ENCODE data around the gene CNOT11. TPM values are rescaled to one million over a fixed set of nuclear protein-coding genes. Genes with fewer than 3 reads are reported as not detected.

The CNOT11 gene
- total RNA-seq, 2 experiments from 2014 or later: 56.7 to 59.7 TPM

- H3K27me3 Mint-ChIP-seq: no peaks in the 10 kb centered on the region
- TF ChIP-seq, protein P1, sequence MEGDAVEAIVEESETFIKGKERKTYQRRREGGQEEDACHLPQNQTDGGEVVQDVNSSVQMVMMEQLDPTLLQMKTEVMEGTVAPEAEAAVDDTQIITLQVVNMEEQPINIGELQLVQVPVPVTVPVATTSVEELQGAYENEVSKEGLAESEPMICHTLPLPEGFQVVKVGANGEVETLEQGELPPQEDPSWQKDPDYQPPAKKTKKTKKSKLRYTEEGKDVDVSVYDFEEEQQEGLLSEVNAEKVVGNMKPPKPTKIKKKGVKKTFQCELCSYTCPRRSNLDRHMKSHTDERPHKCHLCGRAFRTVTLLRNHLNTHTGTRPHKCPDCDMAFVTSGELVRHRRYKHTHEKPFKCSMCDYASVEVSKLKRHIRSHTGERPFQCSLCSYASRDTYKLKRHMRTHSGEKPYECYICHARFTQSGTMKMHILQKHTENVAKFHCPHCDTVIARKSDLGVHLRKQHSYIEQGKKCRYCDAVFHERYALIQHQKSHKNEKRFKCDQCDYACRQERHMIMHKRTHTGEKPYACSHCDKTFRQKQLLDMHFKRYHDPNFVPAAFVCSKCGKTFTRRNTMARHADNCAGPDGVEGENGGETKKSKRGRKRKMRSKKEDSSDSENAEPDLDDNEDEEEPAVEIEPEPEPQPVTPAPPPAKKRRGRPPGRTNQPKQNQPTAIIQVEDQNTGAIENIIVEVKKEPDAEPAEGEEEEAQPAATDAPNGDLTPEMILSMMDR (IDR thresholded peaks at IDR 0.05): no peak
- CTCF ChIA-PET: no interaction called here
- peaks cover 35% of the 10 kb centered on the region for H3K4me1 Mint-ChIP-seq (ENCODE audit: low read depth)
- DNase-seq (no peak), ATAC-seq (no peak)
- intact Hi-C loops (cut with micrococcal nuclease): no loop called here
- H3K36me3 Mint-ChIP-seq (ENCODE audit: low read depth): peaks cover 51% of the 10 kb centered on the region
- no peaks in the 10 kb centered on the region for H3K9me3 Mint-ChIP-seq
- POLR2A ChIA-PET: interaction anchor here (1.2 to 2.1 kb wide), 2 partner anchors 10 to 35 kb away, joined by 3 to 9 read pairs; partner anchors contain the start of gene CNOT11
- peak overlapping the region; percentile 53 for H3K27ac Mint-ChIP-seq
- no peak overlapping the region for H3K4me3 Mint-ChIP-seq
These were observed 10.7 kb downstream of the CNOT11 start for GRCh38 chr2:101263377-101263800.

DNA sequence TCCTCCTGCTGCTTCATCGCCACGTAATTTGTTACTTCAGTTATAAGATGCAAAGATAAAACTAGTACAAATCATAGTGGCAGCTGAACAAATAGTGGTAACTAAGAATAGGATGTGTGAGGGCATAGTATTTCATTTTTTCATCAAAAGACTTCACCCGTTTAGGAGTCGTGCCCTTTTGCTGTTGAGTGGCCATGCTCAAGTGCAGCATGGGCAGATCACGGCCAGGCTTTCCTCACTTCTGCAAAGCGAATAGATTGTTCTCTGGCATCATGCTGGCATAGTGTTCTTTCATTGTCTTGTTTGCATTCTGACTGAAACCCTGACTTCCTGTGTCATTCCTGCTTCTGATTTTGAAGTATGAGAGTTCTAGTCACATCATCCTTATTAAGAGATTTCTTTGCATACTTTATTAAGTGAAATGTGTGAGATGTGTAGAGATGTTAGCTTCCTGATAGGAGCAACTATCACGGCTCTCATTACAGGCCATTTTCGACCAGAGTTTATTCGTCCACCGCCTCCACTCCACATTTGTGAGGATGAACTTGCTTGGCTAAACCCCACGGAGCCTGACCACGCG, 11.8 kb downstream of the CNOT11 start:
- H3K9me3 Mint-ChIP-seq: no peaks in the 10 kb centered on the region
- ChIA-PET POLR2A (interaction anchor here (4.6 kb wide), 1 partner anchor 10 kb away, joined by 25 read pairs; the partner anchor contains the start of gene CNOT11), CTCF (no interaction called here)
- peak overlapping the region; percentile 43 for H3K27ac Mint-ChIP-seq
- DNase-seq (no peak), ATAC-seq (no peak)
- H3K4me3 Mint-ChIP-seq: no peak overlapping the region
- H3K36me3 Mint-ChIP-seq (ENCODE audit: low read depth): peaks cover 50% of the 10 kb centered on the region
- intact Hi-C loops (cut with micrococcal nuclease): no loop called here
- no peaks in the 10 kb centered on the region for H3K27me3 Mint-ChIP-seq
- TF ChIP-seq, protein P1 (IDR thresholded peaks at IDR 0.05): no peak
- H3K4me1 Mint-ChIP-seq (ENCODE audit: low read depth): peaks cover 30% of the 10 kb centered on the region

DNA sequence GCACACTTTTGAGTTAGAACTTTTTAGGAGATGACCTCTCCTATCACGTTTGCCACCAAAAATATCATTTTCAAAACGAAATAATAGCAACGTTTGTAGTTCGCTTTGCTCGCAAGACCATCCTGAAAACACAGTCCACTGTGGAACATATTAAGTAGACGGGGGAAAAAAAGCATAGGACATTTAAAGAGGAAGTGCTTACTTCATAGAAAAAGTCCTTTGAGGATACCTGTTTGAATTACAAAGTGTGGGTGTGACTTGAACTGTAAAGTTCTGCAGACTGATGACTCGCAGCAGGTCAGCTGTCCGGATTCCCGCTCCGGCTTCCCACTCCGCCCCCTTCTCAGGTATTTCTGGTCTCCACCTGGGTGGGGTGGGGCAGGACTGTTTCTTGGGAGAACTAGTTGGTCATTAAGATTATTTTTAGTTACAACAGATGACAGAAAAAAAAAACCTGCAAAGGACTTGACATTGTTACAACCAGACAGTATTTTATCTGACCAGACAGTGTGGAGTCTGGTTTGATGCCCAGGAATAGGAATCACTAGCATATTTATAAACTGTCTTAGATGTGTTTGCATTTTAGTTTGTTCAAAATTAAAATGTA, 13.3 kb downstream of the CNOT11 start:
- Mint-ChIP-seq H3K4me1 (ENCODE audit: low read depth) (peaks cover 37% of the 10 kb centered on the region), H3K4me3 (no peak overlapping the region), H3K27ac (peak overlapping the region; percentile 2), H3K36me3 (ENCODE audit: low read depth) (peaks cover 59% of the 10 kb centered on the region), H3K27me3 (no peaks in the 10 kb centered on the region), H3K9me3 (no peaks in the 10 kb centered on the region)
- CTCF ChIA-PET: no interaction called here
- POLR2A ChIA-PET: interaction anchor here (4.6 kb wide), 1 partner anchor 12 kb away, joined by 25 read pairs; the partner anchor contains the start of gene CNOT11
- no peak for ATAC-seq
- no peak for DNase-seq
- intact Hi-C loops (cut with micrococcal nuclease): no loop called here
- TF ChIP-seq, protein P1 (IDR thresholded peaks at IDR 0.05): no peak

GRCh38 chr2:101267671-101268656, 15.3 kb downstream of the CNOT11 start:
- no peak overlapping the region for H3K4me3 Mint-ChIP-seq
- ChIA-PET POLR2A (interaction anchor here (0.9 to 4.6 kb wide), 3 partner anchors 9 to 14 kb away, joined by 3 to 25 read pairs (median 5); partner anchors contain the start of gene CNOT11), CTCF (interaction anchor here (1.3 kb wide), 1 partner anchor 119 kb away, joined by 4 read pairs; the partner anchor contains the start of gene CREG2)
- H3K9me3 Mint-ChIP-seq: no peaks in the 10 kb centered on the region
- peaks cover 45% of the 10 kb centered on the region for H3K4me1 Mint-ChIP-seq (ENCODE audit: low read depth)
- H3K27ac Mint-ChIP-seq: peak overlapping the region; percentile 80
- no peaks in the 10 kb centered on the region for H3K27me3 Mint-ChIP-seq
- no peak for ATAC-seq
- TF ChIP-seq, protein P1 (IDR thresholded peaks at IDR 0.05): no peak
- H3K36me3 Mint-ChIP-seq (ENCODE audit: low read depth): peaks cover 67% of the 10 kb centered on the region
- intact Hi-C loops (cut with micrococcal nuclease): no loop called here
- DNase-seq: no peak
